ENCODE results near the gene AGAP2. TPM values are rescaled to one million over a fixed set of nuclear protein-coding genes. Genes with fewer than 3 reads are reported as not detected.

AGAP2 gene
- total and polyA plus RNA-seq, 8 donors: 0.24 to 3.0 (median 0.79) TPM

- intact Hi-C loops (cut with DNase I): no loop called here
- Histone ChIP-seq H3K9me3 (no peaks in the 10 kb centered on the region), H3K4me1 (no peaks in the 10 kb centered on the region), H3K27me3 (no peaks in the 10 kb centered on the region), H3K36me3 (peaks cover 0 to 2% (median 0%) of the 10 kb centered on the region in 3 donors), H3K27ac (no peak overlapping the region), H3K4me3 (peak overlapping the region in 3 of 4 donors; percentile 63 to 79 (median 71))
- 4 to 6% methylated on average over 10 of the region's 10 CpGs for WGBS, 2 donors
- ATAC-seq (no peak), DNase-seq (no peak), FAIRE-seq (no peak)
- TF ChIP-seq, protein P1, sequence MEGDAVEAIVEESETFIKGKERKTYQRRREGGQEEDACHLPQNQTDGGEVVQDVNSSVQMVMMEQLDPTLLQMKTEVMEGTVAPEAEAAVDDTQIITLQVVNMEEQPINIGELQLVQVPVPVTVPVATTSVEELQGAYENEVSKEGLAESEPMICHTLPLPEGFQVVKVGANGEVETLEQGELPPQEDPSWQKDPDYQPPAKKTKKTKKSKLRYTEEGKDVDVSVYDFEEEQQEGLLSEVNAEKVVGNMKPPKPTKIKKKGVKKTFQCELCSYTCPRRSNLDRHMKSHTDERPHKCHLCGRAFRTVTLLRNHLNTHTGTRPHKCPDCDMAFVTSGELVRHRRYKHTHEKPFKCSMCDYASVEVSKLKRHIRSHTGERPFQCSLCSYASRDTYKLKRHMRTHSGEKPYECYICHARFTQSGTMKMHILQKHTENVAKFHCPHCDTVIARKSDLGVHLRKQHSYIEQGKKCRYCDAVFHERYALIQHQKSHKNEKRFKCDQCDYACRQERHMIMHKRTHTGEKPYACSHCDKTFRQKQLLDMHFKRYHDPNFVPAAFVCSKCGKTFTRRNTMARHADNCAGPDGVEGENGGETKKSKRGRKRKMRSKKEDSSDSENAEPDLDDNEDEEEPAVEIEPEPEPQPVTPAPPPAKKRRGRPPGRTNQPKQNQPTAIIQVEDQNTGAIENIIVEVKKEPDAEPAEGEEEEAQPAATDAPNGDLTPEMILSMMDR (IDR thresholded peaks at IDR 0.05): no peak
These were observed 12.7 kb downstream of the AGAP2 start for GRCh38 chr12:57725851-57726150.

DNA sequence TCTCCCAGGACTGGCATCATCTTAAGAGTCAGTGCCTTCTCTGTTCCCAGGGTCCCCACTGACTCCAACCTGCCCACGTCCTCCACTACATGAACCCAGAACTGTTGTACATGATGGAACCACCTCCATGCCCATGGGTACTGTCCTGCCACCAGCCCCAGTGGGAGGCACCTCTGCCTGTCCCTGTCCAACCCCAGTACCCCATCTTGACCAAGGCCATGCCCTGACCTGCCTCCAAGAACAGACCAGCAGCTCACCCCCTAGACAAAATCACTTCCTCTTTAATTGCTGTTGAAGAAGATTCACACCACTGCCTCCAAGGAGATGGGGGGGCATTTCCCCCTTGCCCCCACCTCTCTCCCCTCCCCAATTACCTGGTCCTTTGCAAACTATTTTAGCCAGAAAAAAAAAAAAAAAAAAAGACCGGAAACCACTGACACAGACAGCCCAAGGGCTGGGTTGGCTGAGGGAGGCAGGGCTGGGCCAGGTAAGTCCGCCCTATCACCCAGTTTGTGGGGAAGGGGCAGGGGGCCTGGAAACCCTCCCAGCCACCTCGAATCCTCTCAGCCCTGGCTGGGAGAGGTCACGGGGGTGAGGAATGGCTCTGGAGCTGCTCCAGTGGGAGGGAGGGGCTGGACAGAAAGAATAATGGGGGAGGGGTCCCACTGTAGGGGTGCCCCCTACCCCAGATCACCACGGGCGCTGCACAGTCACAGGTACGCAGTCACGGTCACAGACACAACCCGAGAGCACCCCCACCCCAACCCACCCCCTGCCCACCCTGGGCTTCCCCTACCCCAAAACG, 13.4 kb downstream of the AGAP2 start:
- intact Hi-C loops (cut with DNase I): no loop called here
- H3K4me1 ChIP-seq: no peaks in the 10 kb centered on the region
- ATAC-seq (no peak), DNase-seq (peak in 1 of 6 donors; percentile 55), FAIRE-seq (no peak)
- H3K4me3 ChIP-seq: no peak overlapping the region
- whole genome bisulfite sequencing, 2 donors: 39 to 53% methylated on average over 10 to 11 of the region's 11 CpGs
- no peaks in the 10 kb centered on the region for H3K9me3 ChIP-seq
- TF ChIP-seq, protein P1 (IDR thresholded peaks at IDR 0.05): no peak
- H3K27ac ChIP-seq: no peak overlapping the region
- peaks cover 0 to 8% (median 0%) of the 10 kb centered on the region in 3 donors for H3K36me3 ChIP-seq
- H3K27me3 ChIP-seq: no peaks in the 10 kb centered on the region

GRCh38 chr12:57724003-57724935, 14.3 kb downstream of the AGAP2 start:
- Histone ChIP-seq H3K27me3 (no peaks in the 10 kb centered on the region), H3K36me3 (peaks cover 0 to 15% (median 6%) of the 10 kb centered on the region in 3 donors), H3K4me1 (no peaks in the 10 kb centered on the region), H3K4me3 (no peak overlapping the region), H3K27ac (no peak overlapping the region), H3K9me3 (no peaks in the 10 kb centered on the region)
- FAIRE-seq (no peak), DNase-seq (no peak), ATAC-seq (no peak)
- TF ChIP-seq, protein P1 (IDR thresholded peaks at IDR 0.05): no peak
- WGBS, 2 donors: 60 to 64% methylated on average over 12 of the region's 12 CpGs
- intact Hi-C loops (cut with DNase I): no loop called here

DNA sequence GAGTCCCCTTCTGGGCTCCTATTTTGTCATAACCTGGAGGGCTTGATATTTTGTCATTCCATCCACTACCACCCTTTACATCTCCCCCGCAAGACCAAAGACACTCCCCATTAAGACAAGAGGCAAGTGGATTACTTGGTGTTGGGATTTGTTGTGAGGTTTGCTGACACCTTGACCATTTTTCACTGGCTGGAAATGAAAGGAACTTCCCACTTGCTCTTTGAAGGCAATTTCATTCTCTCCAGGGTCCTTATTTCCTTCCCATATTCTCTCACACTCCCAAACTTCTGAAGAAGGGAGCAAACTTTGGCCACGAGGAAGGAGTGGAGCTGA, 14.9 kb downstream of the AGAP2 start:
- intact Hi-C loops (cut with DNase I): no loop called here
- WGBS, 2 donors: 58 to 63% methylated on average over 2 of the region's 2 CpGs
- no peak for ATAC-seq
- no peaks in the 10 kb centered on the region for H3K9me3 ChIP-seq
- H3K27me3 ChIP-seq: no peaks in the 10 kb centered on the region
- FAIRE-seq: no peak
- DNase-seq: no peak
- H3K27ac ChIP-seq: no peak overlapping the region
- H3K4me1 ChIP-seq: no peaks in the 10 kb centered on the region
- H3K4me3 ChIP-seq: no peak overlapping the region
- H3K36me3 ChIP-seq: peaks cover 4 to 22% (median 13%) of the 10 kb centered on the region in 3 donors
- TF ChIP-seq, protein P1 (IDR thresholded peaks at IDR 0.05): no peak
